Activated CD8-positive, alpha-beta memory T cell treated with anti-CD3 and anti-CD28 coated beads, Interleukin-2, amount 10 ng/mL, durations not matched to agents 7 days and 5 days (primary cell): ENCODE measurements around the gene NR1H3. TPM values are rescaled to one million over a fixed set of nuclear protein-coding genes. Genes with fewer than 3 reads are reported as not detected.
A peak's percentile ranks its signal among the peaks of the same experiment; 100 is the strongest.
"Not testable (repeated sequence)": the region's sequence is repeated elsewhere in the genome, so short reads cannot be mapped to it uniquely, and the experiment has no call there.

Source experiments
- ATAC-seq: fragments of 150-1000 bp; cut with Tn5 transposase; one replicate; pipeline ENCODE4 v1.10.0; 2021; ENCODE audit warnings: moderate library complexity
- CTCF ChIA-PET: fragments of 350-600 bp; sonication (Branson Sonifier 250); formaldehyde crosslinking; loops from one replicate; lab custom pipeline; 2021; ENCODE audit warnings: antibody characterized with exemption; lab: Charles Lee
- DNase-seq: peaks from one replicate; pipeline ENCODE4 v3.0.0-alpha.2; 2020
- H3K27ac Mint-ChIP-seq: one replicate; pipeline ENCODE4 v1.8.0; 2021; ENCODE audit warnings: mild to moderate bottlenecking, mixed read lengths
- H3K27me3 Mint-ChIP-seq: one replicate; pipeline ENCODE4 v1.8.0; 2021; ENCODE audit warnings: mixed read lengths
- H3K36me3 Mint-ChIP-seq: one replicate; pipeline ENCODE4 v1.8.0; 2021; ENCODE audit warnings: mild to moderate bottlenecking, mixed read lengths
- H3K4me1 Mint-ChIP-seq: one replicate; pipeline ENCODE4 v1.8.0; 2021; ENCODE audit warnings: mixed read lengths
- H3K4me3 Mint-ChIP-seq: one replicate; pipeline ENCODE4 v1.8.0; 2021; ENCODE audit warnings: mild to moderate bottlenecking, moderate library complexity, mixed read lengths
- H3K9me3 Mint-ChIP-seq: one replicate; pipeline ENCODE4 v1.8.0; 2022; ENCODE audit warnings: low read depth, mixed read lengths
- total RNA-seq, 2 experiments: library from RNA; stranded (reverse); gene quantifications; one replicate each; pipeline ENCODE4 v1.2.3, GENCODE V29; 2021

NR1H3 gene
- total RNA-seq = 10 to 100 TPM in 1 of 2 experiments, 1 to 10 TPM in 1; 7.5 to 10.2 TPM

DNA sequence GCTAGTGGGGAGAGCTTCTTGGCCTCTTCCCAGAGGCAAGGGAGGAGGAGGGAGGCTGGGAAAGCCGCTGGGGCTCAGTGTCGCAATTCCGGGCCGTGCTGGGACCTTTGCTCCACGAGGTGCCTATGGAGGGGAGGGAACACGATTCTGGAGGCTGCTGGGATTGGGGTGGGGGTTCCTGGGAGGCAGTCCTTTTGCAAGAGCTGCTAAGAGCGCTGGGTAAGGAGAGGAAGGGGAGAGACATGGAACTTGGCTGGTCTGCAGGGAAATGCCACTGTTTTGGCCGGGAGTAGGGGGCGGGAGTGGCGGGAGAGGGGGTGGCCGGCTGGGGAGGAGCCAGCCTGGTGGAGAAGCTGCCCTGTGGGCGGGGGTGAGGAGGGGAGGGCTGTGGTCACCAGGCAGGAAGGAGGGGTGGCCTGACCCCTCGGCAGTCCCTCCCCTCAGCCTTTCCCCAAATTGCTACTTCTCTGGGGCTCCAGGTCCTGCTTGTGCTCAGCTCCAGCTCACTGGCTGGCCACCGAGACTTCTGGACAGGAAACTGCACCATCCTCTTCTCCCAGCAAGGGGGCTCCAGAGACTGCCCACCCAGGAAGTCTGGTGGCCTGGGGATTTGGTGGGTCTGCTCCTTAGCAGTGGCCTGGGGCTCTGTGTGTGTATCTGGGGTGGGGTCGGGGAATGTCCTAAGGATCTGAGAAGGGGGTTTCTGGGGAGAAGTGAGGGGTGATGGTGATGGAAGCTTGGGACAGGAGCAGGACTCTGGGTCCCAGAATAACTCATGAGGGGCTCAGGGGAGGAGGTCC lies at the start of gene NR1H3:
NR1H3 (plus strand) TSS at position 480 of the 800 bp plus-strand sequence. CDS start 1,221 bp downstream, outside the sequence.
- Mint-ChIP-seq H3K4me1 (peaks cover 9% of the 10 kb centered on the region), H3K36me3 (no peaks in the 10 kb centered on the region), H3K27ac (no peak within 1 kb of the TSS), H3K4me3 (no peak within 1 kb of the TSS), H3K9me3 (no peaks in the 10 kb centered on the region), H3K27me3 (no peaks in the 10 kb centered on the region)
- CTCF ChIA-PET = interaction anchor here (0.6 to 4.2 kb wide), 13 partner anchors 10 to 416 kb away, joined by 3 to 41 read pairs (median 6); partner anchors contain the start of genes ACP2, ARFGAP2 and DDB2
- peak; percentile 41 for ATAC-seq
- DNase-seq = no peak

DNA sequence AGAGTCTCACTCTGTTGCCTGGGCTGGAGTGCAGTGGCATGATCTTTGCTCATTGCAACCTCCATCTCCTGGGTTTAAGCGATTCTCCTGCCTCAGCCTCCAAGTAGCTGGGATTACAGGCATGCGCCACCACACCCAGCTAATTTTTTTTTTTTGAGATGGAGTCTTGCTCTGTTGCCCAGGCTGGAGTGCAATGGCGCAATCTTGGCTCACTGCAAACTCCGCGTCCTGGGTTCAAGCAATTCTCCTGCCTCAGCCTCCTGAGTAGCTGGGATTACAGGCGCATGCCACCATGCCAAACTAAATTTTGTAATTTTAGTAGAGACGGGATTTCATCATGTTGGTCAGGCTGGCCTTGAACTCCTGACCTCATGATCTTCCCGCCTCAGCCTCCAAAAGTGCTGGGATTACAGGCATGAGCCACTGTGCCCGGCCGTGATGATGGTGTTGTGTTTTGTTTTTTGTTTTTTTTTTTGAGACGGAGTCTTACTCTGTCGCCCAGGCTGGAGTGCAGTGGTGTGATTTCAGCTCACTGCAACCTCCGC lies 49.7 kb upstream of the NR1H3 start:
- H3K27me3 Mint-ChIP-seq, H3K4me3 Mint-ChIP-seq, H3K4me1 Mint-ChIP-seq, H3K9me3 Mint-ChIP-seq, H3K27ac Mint-ChIP-seq, ATAC-seq, H3K36me3 Mint-ChIP-seq, DNase-seq: not testable (repeated sequence)
- CTCF ChIA-PET = interaction anchor here (0.8 kb wide), 1 partner anchor 28 kb away, joined by 3 read pairs; no protein-coding TSS in a partner anchor

DNA sequence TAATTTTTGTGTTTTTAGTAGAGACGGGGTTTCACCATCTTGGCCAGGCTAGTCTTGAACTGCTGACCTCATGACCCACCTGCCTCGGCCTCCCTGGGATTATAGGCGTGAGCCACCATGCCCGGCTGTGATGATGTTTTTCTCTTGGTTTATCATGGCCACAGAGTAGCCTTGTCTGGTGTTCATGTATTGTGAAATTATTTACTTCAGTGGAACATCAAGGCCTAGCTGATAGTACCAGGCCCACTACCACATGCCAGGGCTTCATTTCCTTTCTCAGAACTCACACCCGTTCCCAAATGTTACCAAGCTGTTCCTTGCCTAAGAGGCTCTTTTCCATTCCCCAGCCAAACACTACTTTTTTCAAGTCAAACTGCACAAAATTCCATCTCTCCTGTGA lies 49.2 kb upstream of the NR1H3 start:
- peaks cover 5% of the 10 kb centered on the region for H3K36me3 Mint-ChIP-seq
- no peaks in the 10 kb centered on the region for H3K9me3 Mint-ChIP-seq
- H3K4me3 Mint-ChIP-seq = no peak overlapping the region
- peaks cover 2% of the 10 kb centered on the region for H3K27me3 Mint-ChIP-seq
- H3K27ac Mint-ChIP-seq = no peak overlapping the region
- DNase-seq = no peak
- H3K4me1 Mint-ChIP-seq = peaks cover 11% of the 10 kb centered on the region
- CTCF ChIA-PET = interaction anchor here (0.8 to 1.0 kb wide), 2 partner anchors 28 to 47 kb away, joined by 3 read pairs; no protein-coding TSS in a partner anchor
- no peak for ATAC-seq

DNA sequence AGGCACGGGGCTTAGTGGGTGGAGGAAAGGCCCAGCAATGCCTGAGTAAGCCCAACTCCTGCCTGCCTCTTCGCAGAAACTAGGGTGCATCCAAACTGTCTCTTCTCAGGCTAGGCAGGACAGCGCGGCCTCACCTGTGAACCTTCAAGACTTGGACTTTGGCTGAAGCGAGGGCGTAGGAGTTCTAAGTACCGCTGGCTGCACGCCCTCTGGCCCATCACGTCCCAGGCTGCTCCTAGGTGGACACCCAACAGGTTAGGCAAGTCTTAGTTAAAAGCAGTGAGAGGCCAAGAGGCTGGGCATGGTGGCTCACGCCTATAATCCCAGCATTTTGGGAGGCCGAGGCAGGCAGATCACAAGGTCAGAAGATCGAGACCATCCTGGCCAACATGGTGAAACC lies 44.9 kb upstream of the NR1H3 start:
- CTCF ChIA-PET = interaction anchor here (0.9 to 4.3 kb wide), 4 partner anchors 9 to 487 kb away, joined by 4 to 58 read pairs (median 13); partner anchors contain the start of genes ARFGAP2 and NR1H3
- Mint-ChIP-seq H3K27ac (no peak overlapping the region), H3K4me3 (no peak overlapping the region), H3K27me3 (no peaks in the 10 kb centered on the region), H3K36me3 (peaks cover 29% of the 10 kb centered on the region), H3K4me1 (peaks cover 36% of the 10 kb centered on the region), H3K9me3 (no peaks in the 10 kb centered on the region)
- DNase-seq (no peak), ATAC-seq (no peak)

DNA sequence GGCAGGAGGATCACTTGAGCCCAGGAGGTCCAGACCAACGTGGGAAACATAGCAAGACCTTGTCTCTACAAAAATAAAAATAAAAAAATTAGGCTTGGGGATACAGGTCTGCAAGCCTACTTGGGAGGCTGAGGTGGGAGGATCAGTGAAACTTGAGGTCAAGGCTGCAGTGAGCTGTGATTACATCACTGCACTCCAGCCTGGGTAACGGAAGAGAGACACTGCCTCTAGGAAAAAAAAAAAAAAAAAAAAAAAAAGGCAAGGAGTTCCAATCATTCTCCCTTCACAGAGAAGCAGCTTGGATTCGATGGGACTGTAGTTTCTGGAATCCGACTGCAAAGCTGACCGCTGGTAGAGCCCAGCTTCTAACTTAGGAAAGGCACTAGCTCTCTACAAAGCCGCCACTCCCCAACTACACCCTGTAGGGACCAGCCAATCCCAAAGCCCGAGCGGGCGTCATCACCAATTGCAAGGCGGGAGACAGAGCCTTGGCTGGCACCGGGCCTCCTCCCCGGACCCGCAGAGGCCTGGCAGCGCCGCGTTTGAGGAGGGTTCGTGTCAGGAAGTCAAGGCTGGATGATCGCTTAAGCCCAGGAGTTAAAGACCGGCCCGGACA lies 43.7 kb upstream of the NR1H3 start:
- CTCF ChIA-PET = interaction anchor here (0.7 to 4.3 kb wide), 16 partner anchors 10 to 488 kb away, joined by 3 to 58 read pairs (median 4); partner anchors contain the start of genes ACP2, ARFGAP2, CELF1 and NR1H3
- peak; percentile 94 for DNase-seq
- H3K9me3 Mint-ChIP-seq = no peaks in the 10 kb centered on the region
- peak overlapping the region; percentile 97 for H3K4me3 Mint-ChIP-seq
- H3K27me3 Mint-ChIP-seq = no peaks in the 10 kb centered on the region
- H3K36me3 Mint-ChIP-seq = peaks cover 37% of the 10 kb centered on the region
- peaks cover 43% of the 10 kb centered on the region for H3K4me1 Mint-ChIP-seq
- ATAC-seq = peak; percentile 82
- H3K27ac Mint-ChIP-seq = peak overlapping the region; percentile 100

DNA sequence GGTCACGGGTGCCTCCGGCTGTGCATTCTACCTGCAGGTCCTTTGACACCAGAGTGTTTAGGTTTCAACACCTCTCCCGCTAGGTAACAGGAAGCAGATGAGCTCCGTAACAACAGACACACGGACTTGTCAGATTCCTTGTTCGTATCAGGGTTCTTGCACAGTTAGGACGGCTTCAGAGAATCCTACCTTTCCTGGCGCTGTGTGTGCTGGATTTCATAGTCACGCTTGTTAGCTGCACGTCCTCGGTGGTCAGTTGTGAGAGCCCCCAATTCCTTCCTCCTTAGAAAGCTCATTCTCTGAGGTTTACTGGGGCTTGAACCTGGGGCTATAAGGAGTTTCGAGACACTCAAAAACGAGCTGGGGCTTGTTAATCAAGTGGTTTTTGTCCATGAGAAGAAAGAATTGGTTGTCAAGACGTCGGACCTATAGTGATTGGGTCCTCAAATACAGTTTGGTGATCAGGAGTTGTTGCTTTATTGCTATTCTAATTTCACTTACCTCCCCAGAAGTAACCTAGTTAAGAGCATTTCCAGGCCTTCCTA lies 42.4 kb upstream of the NR1H3 start:
- H3K36me3 Mint-ChIP-seq = peaks cover 44% of the 10 kb centered on the region
- peak overlapping the region; percentile 97 for H3K4me3 Mint-ChIP-seq
- ATAC-seq (no peak), DNase-seq (no peak)
- CTCF ChIA-PET = interaction anchor here (1.1 to 4.3 kb wide), 10 partner anchors 8 to 295 kb away, joined by 3 to 58 read pairs (median 8); partner anchors contain the start of genes ACP2, ARFGAP2, NR1H3 and PACSIN3
- H3K9me3 Mint-ChIP-seq = no peaks in the 10 kb centered on the region
- H3K4me1 Mint-ChIP-seq = peaks cover 44% of the 10 kb centered on the region
- H3K27ac Mint-ChIP-seq = peak overlapping the region; percentile 99
- H3K27me3 Mint-ChIP-seq = no peaks in the 10 kb centered on the region

DNA sequence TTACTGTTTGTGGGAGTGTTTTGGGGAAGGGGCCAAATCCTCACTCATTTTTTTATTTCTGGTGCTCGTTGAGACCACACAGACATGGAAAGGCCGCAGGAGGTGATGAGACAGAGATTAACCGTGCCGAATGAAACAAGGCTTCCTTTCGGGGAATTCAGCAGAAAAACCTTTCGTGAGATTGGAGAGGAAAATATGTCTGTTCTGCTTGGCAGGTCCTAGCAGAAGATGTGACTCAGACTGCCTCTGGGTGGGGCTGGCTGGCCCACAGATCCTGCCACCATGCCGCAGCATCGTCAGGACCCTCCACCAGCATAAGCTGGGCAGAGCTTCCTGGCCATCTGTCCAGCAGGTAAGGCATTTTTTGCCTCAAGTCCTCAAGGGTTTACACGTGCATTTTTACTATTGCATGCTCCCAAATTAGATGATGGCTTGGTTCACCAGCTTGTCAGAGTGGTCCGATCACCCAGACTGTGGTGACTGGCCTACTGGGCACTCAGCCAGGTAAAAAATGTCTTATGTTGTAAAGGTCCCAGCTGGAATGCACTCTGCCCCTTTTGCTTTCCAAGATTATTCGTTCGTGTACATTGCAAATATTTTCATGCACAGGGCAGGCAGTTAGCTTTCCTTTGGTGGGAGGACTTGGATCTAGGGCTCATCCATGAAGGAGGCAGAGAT lies 41.5 kb upstream of the NR1H3 start:
- Mint-ChIP-seq H3K4me1 (peaks cover 47% of the 10 kb centered on the region), H3K4me3 (peak overlapping the region; percentile 97)
- peak; percentile 35 for ATAC-seq

DNA sequence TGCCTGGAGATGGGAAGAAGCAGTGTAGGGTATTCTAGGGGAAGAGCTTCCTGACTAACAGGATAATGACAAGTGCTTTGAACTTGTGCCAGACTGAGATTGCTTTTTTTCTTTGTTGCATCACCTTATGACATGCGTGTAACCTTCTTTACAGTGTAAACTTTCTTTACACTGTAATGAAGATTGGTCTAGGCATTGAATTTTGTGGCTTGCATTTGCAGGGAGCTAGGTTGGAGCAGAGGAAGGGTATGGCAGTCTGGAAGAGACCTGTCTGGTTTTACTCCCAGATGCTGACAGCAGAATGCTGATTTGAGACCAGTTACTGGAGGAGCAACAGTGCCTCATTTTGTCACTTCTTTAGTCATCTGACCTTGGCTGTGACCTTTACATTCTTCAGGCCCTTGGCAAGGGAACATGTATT lies 37.4 kb upstream of the NR1H3 start:
- no peaks in the 10 kb centered on the region for H3K9me3 Mint-ChIP-seq
- peaks cover 54% of the 10 kb centered on the region for H3K4me1 Mint-ChIP-seq
- H3K27me3 Mint-ChIP-seq = no peaks in the 10 kb centered on the region
- H3K4me3 Mint-ChIP-seq = no peak overlapping the region
- peaks cover 66% of the 10 kb centered on the region for H3K36me3 Mint-ChIP-seq
- no peak for DNase-seq
- ATAC-seq = no peak
- peak overlapping the region; percentile 51 for H3K27ac Mint-ChIP-seq
- CTCF ChIA-PET = interaction anchor here (1.0 to 1.7 kb wide), 4 partner anchors 14 to 89 kb away, joined by 3 to 7 read pairs (median 4); no protein-coding TSS in a partner anchor

More for the DNA sequence above, 41.5 kb upstream of the NR1H3 start:
- no peaks in the 10 kb centered on the region for H3K27me3 Mint-ChIP-seq
- peak; percentile 81 for DNase-seq
- CTCF ChIA-PET = interaction anchor here (1.0 to 4.3 kb wide), 6 partner anchors 29 to 296 kb away, joined by 3 to 58 read pairs (median 11); partner anchors contain the start of genes ACP2, ARFGAP2, NR1H3 and PACSIN3
- no peaks in the 10 kb centered on the region for H3K9me3 Mint-ChIP-seq
- H3K27ac Mint-ChIP-seq = peak overlapping the region; percentile 99
- peaks cover 48% of the 10 kb centered on the region for H3K36me3 Mint-ChIP-seq

DNA sequence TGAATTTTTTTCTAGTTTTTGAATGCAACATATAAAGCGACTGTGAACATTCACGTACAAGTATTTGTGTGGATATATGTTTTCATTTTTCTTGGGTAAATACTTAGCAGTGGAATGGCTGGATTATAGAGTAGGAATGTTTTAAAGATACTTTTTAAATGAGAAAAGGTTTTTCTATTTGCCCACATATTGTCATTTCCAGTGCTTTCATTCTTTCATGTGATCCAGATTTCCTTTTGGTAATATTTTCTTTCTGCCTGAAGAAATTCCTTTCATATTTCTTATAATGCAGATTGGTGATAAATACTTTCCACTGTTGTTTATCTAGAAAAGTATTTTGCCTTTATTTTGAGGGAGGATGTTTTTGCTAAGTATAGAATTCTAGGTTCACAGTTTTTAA lies 35.1 kb upstream of the NR1H3 start:
- no peak for DNase-seq
- Mint-ChIP-seq H3K27me3 (no peaks in the 10 kb centered on the region), H3K4me1 (peaks cover 50% of the 10 kb centered on the region), H3K4me3 (no peak overlapping the region), H3K36me3 (peaks cover 66% of the 10 kb centered on the region), H3K9me3 (no peaks in the 10 kb centered on the region), H3K27ac (peak overlapping the region; percentile 46)
- no peak for ATAC-seq
- CTCF ChIA-PET = no interaction called here

DNA sequence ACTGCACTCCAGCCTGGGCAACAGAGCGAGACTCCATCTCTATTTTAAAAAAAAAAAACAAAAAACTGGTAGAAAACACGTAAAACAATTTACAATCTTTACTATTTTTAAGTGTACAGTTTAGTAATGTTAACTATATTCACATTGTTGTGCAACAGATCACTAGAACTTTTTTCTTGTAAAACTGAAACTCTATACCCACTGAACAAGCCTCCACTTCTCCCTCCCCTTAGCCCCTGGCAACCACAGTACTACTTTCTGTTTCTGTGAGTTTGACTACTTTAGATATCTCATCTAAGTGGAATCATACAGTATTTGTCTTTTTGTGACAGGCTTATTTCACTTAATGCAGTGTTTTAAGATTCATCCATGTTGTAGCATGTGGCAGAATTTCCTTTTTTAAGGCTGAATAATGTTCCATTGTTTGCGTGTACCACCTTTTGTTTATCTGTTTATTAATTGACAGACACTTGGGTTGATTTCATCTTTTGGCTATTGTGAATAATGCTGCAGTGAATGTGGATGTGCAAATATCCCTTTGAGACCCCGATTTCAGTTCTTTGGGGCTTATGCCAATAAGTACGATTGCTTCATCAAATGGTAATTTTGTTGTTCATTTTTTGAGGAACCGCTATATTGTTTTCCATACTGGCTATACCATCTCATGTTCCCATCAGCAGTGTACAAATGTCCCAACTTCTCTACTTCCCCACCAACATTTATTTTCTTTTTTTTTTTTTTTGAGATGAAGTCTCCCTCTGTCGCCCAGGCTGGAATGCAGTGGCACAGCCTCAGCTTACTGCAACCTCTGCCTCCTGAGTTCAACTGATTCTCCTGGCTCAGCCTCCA lies 32.0 kb upstream of the NR1H3 start:
- H3K27ac Mint-ChIP-seq = peak overlapping the region; percentile 89
- H3K27me3 Mint-ChIP-seq = no peaks in the 10 kb centered on the region
- H3K4me3 Mint-ChIP-seq = peak overlapping the region; percentile 61
- H3K36me3 Mint-ChIP-seq = peaks cover 62% of the 10 kb centered on the region
- no peaks in the 10 kb centered on the region for H3K9me3 Mint-ChIP-seq
- peaks cover 35% of the 10 kb centered on the region for H3K4me1 Mint-ChIP-seq
- DNase-seq (peak; percentile 70), ATAC-seq (peak; percentile 94)
- CTCF ChIA-PET = interaction anchor here (2.1 kb wide), 1 partner anchor 34 kb away, joined by 5 read pairs; no protein-coding TSS in a partner anchor

DNA sequence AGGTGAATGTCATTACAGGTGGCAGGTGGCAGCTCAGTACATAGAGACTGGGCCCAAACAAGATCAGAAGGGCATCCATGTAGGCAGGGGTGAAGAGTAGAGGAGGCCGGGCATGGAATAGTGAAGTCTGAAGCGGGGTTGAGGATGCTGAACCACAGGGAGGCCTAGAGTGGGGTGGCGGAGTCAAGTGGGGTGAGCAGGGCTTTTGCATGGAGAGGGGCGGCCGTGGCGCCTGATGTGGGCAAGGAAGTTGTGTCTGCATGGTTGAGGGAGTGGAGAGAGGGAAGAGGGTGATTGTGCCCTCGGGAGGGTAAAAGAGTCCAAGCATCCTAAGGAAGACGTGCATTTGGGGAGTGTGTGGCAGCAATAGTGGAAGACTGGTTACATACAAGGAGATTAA lies 28.6 kb upstream of the NR1H3 start:
- Mint-ChIP-seq H3K9me3 (no peaks in the 10 kb centered on the region), H3K36me3 (peaks cover 54% of the 10 kb centered on the region), H3K4me1 (peaks cover 38% of the 10 kb centered on the region), H3K27ac (no peak overlapping the region), H3K4me3 (no peak overlapping the region), H3K27me3 (no peaks in the 10 kb centered on the region)
- DNase-seq (no peak), ATAC-seq (no peak)
- CTCF ChIA-PET = interaction anchor here (1.4 to 1.9 kb wide), 2 partner anchors 30 to 34 kb away, joined by 3 to 4 read pairs; no protein-coding TSS in a partner anchor
